ENCODE data around the gene NOS3. TPM values are rescaled to one million over a fixed set of nuclear protein-coding genes. Genes with fewer than 3 reads are reported as not detected.

Gene NOS3
- total and polyA plus RNA-seq, 9 of the 15 experiments (the other 6 are each of a cell fraction or from before 2014, with no cell fraction given), result 1.1 to 121 (median 23.6) TPM

- no peak for TF ChIP-seq POLR2B (IDR thresholded peaks at IDR 0.05; ENCODE audit: low read depth, partially characterized antibody)
- no peak for TF ChIP-seq NFE2 (IDR thresholded peaks at IDR 0.05; ENCODE audit: low read depth)
- no peak for TF ChIP-seq BHLHE40 (IDR thresholded peaks at IDR 0.05; ENCODE audit: low read length)
- no peak for TF ChIP-seq ZNF324 (CRISPR knock-in tag; IDR thresholded peaks at IDR 0.05)
- 0 out of 2 replicates have a peak, but pooled peaks have one; percentile 27 for TF ChIP-seq ZBTB40 (IDR thresholded peaks at IDR 0.05)
- TF ChIP-seq ZBTB40 (CRISPR knock-in tag; IDR thresholded peaks at IDR 0.05), result no peak
- TF ChIP-seq PHTF2 (CRISPR knock-in tag; IDR thresholded peaks at IDR 0.05), result no peak
- TF ChIP-seq EZH2 (IDR thresholded peaks at IDR 0.05; ENCODE audit: borderline replicate concordance, low read depth, low read length), result no peak
- no peak for TF ChIP-seq ZNF121 (CRISPR knock-in tag; conservative IDR thresholded peaks at IDR 0.05)
- TF ChIP-seq RERE (CRISPR knock-in tag; IDR thresholded peaks at IDR 0.05; ENCODE audit: borderline replicate concordance), result no peak
- TF ChIP-seq ZNF431 (CRISPR knock-in tag; IDR thresholded peaks at IDR 0.05), result no peak
- TF ChIP-seq BRD9 (IDR thresholded peaks at IDR 0.05; ENCODE audit: low read depth, partially characterized antibody), result no peak
- TF ChIP-seq MCM2 (IDR thresholded peaks at IDR 0.05; ENCODE audit: low read depth), result no peak
- 0 out of 2 replicates have a peak, but pooled peaks have one; percentile 2 for TF ChIP-seq TEAD4 (IDR thresholded peaks at IDR 0.05; ENCODE audit: low read length)
- 0 out of 2 replicates have a peak, but pooled peaks have one; percentile 43 for TF ChIP-seq TEAD4 (CRISPR knock-in tag; IDR thresholded peaks at IDR 0.05; ENCODE audit: borderline replicate concordance)
These were observed 35.8 kb upstream of the NOS3 start (continued) for GRCh38 chr7:150954986-150955518.

All from K562 (cell line).